MCF 10A (cell line): ENCODE data around the gene PLOD1. TPM values are rescaled to one million over a fixed set of nuclear protein-coding genes. Genes with fewer than 3 reads are reported as not detected.
A peak's percentile ranks its signal among the peaks of the same experiment; 100 is the strongest.

Experiments
- BruUV-seq: library from RNA; stranded (reverse); fragments of 400-500 nt; replicated peaks from 2 replicates; lab custom pipeline; 2021; lab: Mats Ljungman, UMichigan
- CTCF ChIA-PET: fragments of 300-600 bp; sonication (Branson Sonifier 250); formaldehyde crosslinking; extraction: SDS; loops from one replicate; lab custom pipeline; 2021; ENCODE audit warnings: antibody characterized with exemption, inconsistent platforms; lab: Yijun Ruan, JAX
- POLR2A ChIA-PET: fragments of 300-600, 350-650 bp; sonication (Branson Sonifier 250); formaldehyde crosslinking; extraction: SDS; loops from one replicate; lab custom pipeline; 2020; ENCODE audit warnings: antibody characterized with exemption, inconsistent platforms; lab: Yijun Ruan, JAX
- DNase-seq: peaks from one replicate; pipeline ENCODE4 v3.0.0-alpha.2; 2018; ENCODE audit not compliant: unreplicated experiment
- H3K27ac Mint-ChIP-seq: one replicate; pipeline ENCODE4 v1.8.0; 2022; ENCODE audit warnings: mild to moderate bottlenecking, low read depth, mixed read lengths; ENCODE audit not compliant: unreplicated experiment
- H3K27me3 Mint-ChIP-seq: one replicate; pipeline ENCODE4 v1.8.0; 2022; ENCODE audit warnings: mixed read lengths; ENCODE audit not compliant: insufficient read depth, unreplicated experiment
- H3K36me3 Mint-ChIP-seq: one replicate; pipeline ENCODE4 v1.8.0; 2022; ENCODE audit warnings: mild to moderate bottlenecking, moderate library complexity, mixed read lengths; ENCODE audit not compliant: insufficient read depth, unreplicated experiment
- H3K4me1 Mint-ChIP-seq: one replicate; pipeline ENCODE4 v1.8.0; 2022; ENCODE audit warnings: mixed read lengths; ENCODE audit not compliant: insufficient read depth, unreplicated experiment
- H3K4me3 Mint-ChIP-seq: one replicate; pipeline ENCODE4 v1.8.0; 2022; ENCODE audit warnings: mild to moderate bottlenecking, moderate library complexity, mixed read lengths; ENCODE audit not compliant: unreplicated experiment
- H3K9me3 Mint-ChIP-seq: one replicate; pipeline ENCODE4 v1.8.0; 2022; ENCODE audit warnings: mixed read lengths; ENCODE audit not compliant: unreplicated experiment
- CTCF ChIP-seq: fragments of 200-600 bp; IDR thresholded peaks from one replicate; pipeline ENCODE4 v1.8.0; 2022; ENCODE audit warnings: antibody characterized with exemption, mild to moderate bottlenecking; ENCODE audit not compliant: unreplicated experiment
- intact Hi-C: fragments of 100-400 bp; cut with micrococcal nuclease; formaldehyde crosslinking; loops from 2 replicates; pipeline ENCODE4 v1.14.1; 2022
- total RNA-seq: library from RNA; stranded (reverse); gene quantifications from 2 replicates; pipeline ENCODE4 v1.2.3, GENCODE V29; 2022

PLOD1 gene
- total RNA-seq, 1 experiment from 2014 or later = 48.2 TPM

DNA sequence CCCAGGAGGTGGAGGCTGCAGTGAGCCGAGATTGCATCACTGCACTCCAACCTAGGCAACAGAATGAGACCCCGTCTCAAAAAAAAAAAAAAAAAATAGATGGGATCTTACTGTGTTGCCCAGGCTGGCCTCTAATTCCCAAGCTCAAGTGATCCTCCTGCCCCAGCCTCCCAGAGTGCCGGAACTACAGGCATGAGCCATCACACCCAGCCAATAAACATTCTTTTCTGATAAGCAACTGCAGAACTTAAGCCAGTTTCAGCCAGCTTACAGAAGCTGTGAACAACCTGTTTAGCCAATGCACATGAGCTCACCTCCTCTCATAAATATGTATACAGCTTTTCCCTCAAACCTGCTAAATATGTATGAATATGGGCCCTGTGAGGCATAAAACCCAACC lies 81.7 kb downstream of the PLOD1 start:
- no peaks in the 10 kb centered on the region for H3K9me3 Mint-ChIP-seq
- no peak overlapping the region for H3K27ac Mint-ChIP-seq
- DNase-seq = no peak
- BruUV-seq = no TSS peak
- peaks cover 40% of the 10 kb centered on the region for H3K36me3 Mint-ChIP-seq
- TF ChIP-seq CTCF = no peak
- no peaks in the 10 kb centered on the region for H3K27me3 Mint-ChIP-seq
- no peak overlapping the region for H3K4me3 Mint-ChIP-seq
- no peaks in the 10 kb centered on the region for H3K4me1 Mint-ChIP-seq
- intact Hi-C loops = no loop called here
- ChIA-PET CTCF (no interaction called here), POLR2A (interaction anchor here (2.4 kb wide), 1 partner anchor 36 kb away, joined by 6 read pairs; the partner anchor contains the start of gene MFN2)

DNA sequence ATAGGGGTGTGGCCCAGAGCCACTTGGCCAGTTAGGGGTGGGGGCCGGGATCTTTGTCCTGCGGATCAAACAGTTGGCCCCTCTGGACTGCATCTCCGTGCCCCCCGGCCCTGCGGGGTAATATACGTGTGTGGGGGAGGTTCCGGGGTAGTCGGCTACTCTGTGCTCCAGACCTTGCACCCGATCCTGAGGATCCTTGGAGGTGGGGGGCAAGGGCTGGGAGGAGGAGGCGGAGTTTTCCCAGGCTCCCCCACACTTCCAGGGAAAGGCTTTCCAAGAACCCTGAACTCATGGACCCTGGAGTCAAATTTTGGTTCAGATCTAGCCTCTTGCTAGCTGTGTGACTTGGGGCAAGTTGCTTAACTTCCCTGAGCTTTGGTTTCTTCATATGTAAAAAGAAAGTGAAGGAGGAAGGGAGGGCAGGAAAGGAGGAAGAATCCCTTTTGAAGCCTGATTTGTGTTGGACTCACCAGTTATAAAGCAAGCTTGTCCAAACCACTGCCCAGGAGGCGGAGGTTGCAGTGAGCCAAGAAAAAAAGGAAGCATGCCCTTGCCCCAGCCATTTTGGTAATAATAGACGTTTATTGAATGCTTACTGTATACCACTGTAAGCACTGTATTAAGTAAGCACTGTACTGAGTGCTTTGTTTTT lies 85.5 kb downstream of the PLOD1 start:
- ChIA-PET CTCF (interaction anchor here (0.6 kb wide), 1 partner anchor 126 kb away, joined by 3 read pairs; no protein-coding TSS in a partner anchor), POLR2A (interaction anchor here (0.6 to 3.2 kb wide), 10 partner anchors 18 to 1324 kb away, joined by 3 to 31 read pairs (median 3); partner anchors contain the start of gene MFN2)
- no peaks in the 10 kb centered on the region for H3K9me3 Mint-ChIP-seq
- H3K27ac Mint-ChIP-seq = peak overlapping the region; percentile 80
- intact Hi-C loops = loop anchor here (1.0 to 2.0 kb wide), 2 partner anchors 39 to 112 kb away; partner anchors contain the start of gene MFN2
- no peaks in the 10 kb centered on the region for H3K4me1 Mint-ChIP-seq
- BruUV-seq = no TSS peak
- DNase-seq = no peak
- H3K4me3 Mint-ChIP-seq = peak overlapping the region; percentile 85
- no peaks in the 10 kb centered on the region for H3K27me3 Mint-ChIP-seq
- TF ChIP-seq CTCF = no peak
- peaks cover 17% of the 10 kb centered on the region for H3K36me3 Mint-ChIP-seq

- no peak overlapping the region for H3K27ac Mint-ChIP-seq
- H3K27me3 Mint-ChIP-seq = no peaks in the 10 kb centered on the region
- no peak overlapping the region for H3K4me3 Mint-ChIP-seq
- intact Hi-C loops = no loop called here
- H3K9me3 Mint-ChIP-seq = no peaks in the 10 kb centered on the region
- ChIA-PET POLR2A (interaction anchor here (1.0 to 1.7 kb wide), 2 partner anchors 10 to 40 kb away, joined by 3 to 4 read pairs; no protein-coding TSS in a partner anchor), CTCF (no interaction called here)
- no TSS peak for BruUV-seq
- DNase-seq = no peak
- H3K4me1 Mint-ChIP-seq = no peaks in the 10 kb centered on the region
- TF ChIP-seq CTCF = no peak
- H3K36me3 Mint-ChIP-seq = peaks cover 31% of the 10 kb centered on the region
Observed at GRCh38 chr1:12021616-12022015, 87.1 kb downstream of the PLOD1 start.

DNA sequence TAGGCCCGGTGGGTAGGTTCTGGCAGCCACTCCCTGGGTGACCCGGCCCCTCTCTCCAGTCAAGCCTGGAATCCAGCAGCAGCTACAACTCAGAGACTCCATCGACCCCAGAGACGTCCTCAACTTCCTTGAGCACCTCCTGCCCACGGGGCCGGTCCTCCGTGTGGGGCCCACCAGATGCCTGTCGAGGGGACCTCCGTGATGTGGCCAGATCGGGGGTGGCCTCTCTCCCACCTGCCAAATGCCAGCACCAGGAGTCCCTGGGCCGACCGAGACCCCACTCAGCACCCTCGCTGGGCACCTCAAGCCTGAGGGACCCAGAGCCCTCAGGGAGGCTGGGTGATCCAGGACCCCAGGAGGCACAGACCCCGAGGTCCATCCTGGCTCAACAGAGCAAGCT lies 87.5 kb downstream of the PLOD1 start:
- TF ChIP-seq CTCF = no peak
- H3K27me3 Mint-ChIP-seq = no peaks in the 10 kb centered on the region
- H3K9me3 Mint-ChIP-seq = no peaks in the 10 kb centered on the region
- BruUV-seq = no TSS peak
- H3K27ac Mint-ChIP-seq = no peak overlapping the region
- no peak for DNase-seq
- H3K36me3 Mint-ChIP-seq = peaks cover 35% of the 10 kb centered on the region
- no peak overlapping the region for H3K4me3 Mint-ChIP-seq
- CTCF ChIA-PET = interaction anchor here (0.7 kb wide), 1 partner anchor 12 kb away, joined by 3 read pairs; no protein-coding TSS in a partner anchor
- intact Hi-C loops = no loop called here
- no peaks in the 10 kb centered on the region for H3K4me1 Mint-ChIP-seq
- POLR2A ChIA-PET = interaction anchor here (1.7 kb wide), 1 partner anchor 40 kb away, joined by 4 read pairs; no protein-coding TSS in a partner anchor

Other genes with a start within 250 kb of the PLOD1 start
- gene DRAXIN, start 243.0 kb upstream of the PLOD1 start, total RNA-seq = 0.05 and 0.07 TPM in 2 replicates
- gene AGTRAP, start 198.6 kb upstream of the PLOD1 start, total RNA-seq = 68.4 and 73.1 TPM in 2 replicates
- gene C1orf167, start 172.5 kb upstream of the PLOD1 start, total RNA-seq = not detected in 2 replicates
- gene MTHFR, start 128.8 kb upstream of the PLOD1 start, total RNA-seq = 14.0 and 17.8 TPM in 2 replicates
- 12.3 and 24.7 TPM in 2 replicates for gene CLCN6, start 128.5 kb upstream of the PLOD1 start, total RNA-seq
- gene NPPA, start 86.9 kb upstream of the PLOD1 start, total RNA-seq = not detected in 2 replicates
- not detected in 2 replicates for gene NPPB, start 75.8 kb upstream of the PLOD1 start, total RNA-seq
- 20.4 and 24.3 TPM in 2 replicates for gene KIAA2013, start 8.3 kb upstream of the PLOD1 start, total RNA-seq
- gene MFN2, start 45.7 kb downstream of the PLOD1 start, total RNA-seq = 95.6 and 105 TPM in 2 replicates
- 22.1 and 25.3 TPM in 2 replicates for gene MIIP, start 84.8 kb downstream of the PLOD1 start, total RNA-seq
- gene TNFRSF8, start 128.6 kb downstream of the PLOD1 start, total RNA-seq = not detected in 2 replicates
- gene TNFRSF1B, start 232.3 kb downstream of the PLOD1 start, total RNA-seq = 0.22 TPM in 1 of 2 replicates, not detected in the other